ENCODE data around the gene ZYG11A.

- TF ChIP-seq POLR2A (IDR thresholded peaks at IDR 0.05) (no peak), CTCF (IDR thresholded peaks at IDR 0.05) (no peak)
Measured at GRCh38 chr1:52919723-52920483, 77.3 kb downstream of the ZYG11A start.
